ENCODE measurements around the gene HAP1.

The HAP1 gene

GRCh38 chr17:41767324-41768042, 33.0 kb upstream of the HAP1 start:
- Histone ChIP-seq H3F3A (ENCODE audit: insufficient read depth, low read length) (no peaks in the 10 kb centered on the region), H3K9ac (ENCODE audit: low read length) (no peak overlapping the region), H3K4me1 (ENCODE audit: low read length) (no peaks in the 10 kb centered on the region), H3K36me3 (replicated peaks; ENCODE audit: insufficient read depth, low read length) (no peaks in the 10 kb centered on the region), H3K27ac (ENCODE audit: low read length) (no peak overlapping the region), H3K9me3 (replicated peaks; ENCODE audit: insufficient read depth, low read length) (no peaks in the 10 kb centered on the region), H3K4me3 (ENCODE audit: low read length) (no peak overlapping the region), H3K27me3 (replicated peaks; ENCODE audit: insufficient read depth, low read length) (no peaks in the 10 kb centered on the region), H4K20me1 (ENCODE audit: insufficient read depth, low read length) (no peaks in the 10 kb centered on the region), H2AFZ (ENCODE audit: low read length) (no peak overlapping the region), H3K9me2 (replicated peaks; ENCODE audit: insufficient read depth, low read length) (no peaks in the 10 kb centered on the region), H3K4me2 (ENCODE audit: low read depth, low read length) (no peak overlapping the region), H3K79me2 (ENCODE audit: low read length) (no peaks in the 10 kb centered on the region)
- DNase-seq: no peak
- TF ChIP-seq CTCF (IDR thresholded peaks at IDR 0.05; ENCODE audit: low read length) (no peak), EZH2 (optimal IDR thresholded peaks at IDR 0.05; ENCODE audit: low read depth, low read length) (no peak), EZH2phosphoT487 (IDR thresholded peaks at IDR 0.05; ENCODE audit: low read length) (no peak)

GRCh38 chr17:41766135-41766534, 31.7 kb upstream of the HAP1 start:
- no peak for DNase-seq
- no peak overlapping the region for H3K9ac ChIP-seq (ENCODE audit: low read length)

GRCh38 chr17:41763327-41763726, 28.9 kb upstream of the HAP1 start:
- Histone ChIP-seq H2AFZ (ENCODE audit: low read length) (no peak overlapping the region), H4K20me1 (ENCODE audit: insufficient read depth, low read length) (no peaks in the 10 kb centered on the region), H3K9me2 (replicated peaks; ENCODE audit: insufficient read depth, low read length) (no peaks in the 10 kb centered on the region), H3K27ac (ENCODE audit: low read length) (no peak overlapping the region), H3F3A (ENCODE audit: insufficient read depth, low read length) (no peaks in the 10 kb centered on the region), H3K79me2 (ENCODE audit: low read length) (no peaks in the 10 kb centered on the region), H3K4me1 (ENCODE audit: low read length) (no peaks in the 10 kb centered on the region), H3K4me3 (ENCODE audit: low read length) (no peak overlapping the region), H3K9me3 (replicated peaks; ENCODE audit: insufficient read depth, low read length) (no peaks in the 10 kb centered on the region), H3K36me3 (replicated peaks; ENCODE audit: insufficient read depth, low read length) (no peaks in the 10 kb centered on the region), H3K9ac (ENCODE audit: low read length) (no peak overlapping the region), H3K27me3 (replicated peaks; ENCODE audit: insufficient read depth, low read length) (no peaks in the 10 kb centered on the region), H3K4me2 (ENCODE audit: low read depth, low read length) (no peak overlapping the region)
- DNase-seq: no peak
- TF ChIP-seq EZH2phosphoT487 (IDR thresholded peaks at IDR 0.05; ENCODE audit: low read length) (no peak), CTCF (IDR thresholded peaks at IDR 0.05; ENCODE audit: low read length) (no peak), EZH2 (optimal IDR thresholded peaks at IDR 0.05; ENCODE audit: low read depth, low read length) (no peak)

More at GRCh38 chr17:41766135-41766534, 31.7 kb upstream of the HAP1 start:
- Histone ChIP-seq H3K27ac (ENCODE audit: low read length) (no peak overlapping the region), H2AFZ (ENCODE audit: low read length) (no peak overlapping the region), H3K9me3 (replicated peaks; ENCODE audit: insufficient read depth, low read length) (no peaks in the 10 kb centered on the region), H3K27me3 (replicated peaks; ENCODE audit: insufficient read depth, low read length) (no peaks in the 10 kb centered on the region), H3K9me2 (replicated peaks; ENCODE audit: insufficient read depth, low read length) (no peaks in the 10 kb centered on the region), H3F3A (ENCODE audit: insufficient read depth, low read length) (no peaks in the 10 kb centered on the region), H3K4me2 (ENCODE audit: low read depth, low read length) (no peak overlapping the region), H3K4me1 (ENCODE audit: low read length) (no peaks in the 10 kb centered on the region), H3K79me2 (ENCODE audit: low read length) (no peaks in the 10 kb centered on the region), H3K4me3 (ENCODE audit: low read length) (no peak overlapping the region), H4K20me1 (ENCODE audit: insufficient read depth, low read length) (no peaks in the 10 kb centered on the region), H3K36me3 (replicated peaks; ENCODE audit: insufficient read depth, low read length) (no peaks in the 10 kb centered on the region)
- TF ChIP-seq EZH2phosphoT487 (IDR thresholded peaks at IDR 0.05; ENCODE audit: low read length): no peak
- TF ChIP-seq CTCF (IDR thresholded peaks at IDR 0.05; ENCODE audit: low read length): no peak
- no peak for TF ChIP-seq EZH2 (optimal IDR thresholded peaks at IDR 0.05; ENCODE audit: low read depth, low read length)
